ENCODE results near the gene ZKSCAN8.

Gene ZKSCAN8

DNA sequence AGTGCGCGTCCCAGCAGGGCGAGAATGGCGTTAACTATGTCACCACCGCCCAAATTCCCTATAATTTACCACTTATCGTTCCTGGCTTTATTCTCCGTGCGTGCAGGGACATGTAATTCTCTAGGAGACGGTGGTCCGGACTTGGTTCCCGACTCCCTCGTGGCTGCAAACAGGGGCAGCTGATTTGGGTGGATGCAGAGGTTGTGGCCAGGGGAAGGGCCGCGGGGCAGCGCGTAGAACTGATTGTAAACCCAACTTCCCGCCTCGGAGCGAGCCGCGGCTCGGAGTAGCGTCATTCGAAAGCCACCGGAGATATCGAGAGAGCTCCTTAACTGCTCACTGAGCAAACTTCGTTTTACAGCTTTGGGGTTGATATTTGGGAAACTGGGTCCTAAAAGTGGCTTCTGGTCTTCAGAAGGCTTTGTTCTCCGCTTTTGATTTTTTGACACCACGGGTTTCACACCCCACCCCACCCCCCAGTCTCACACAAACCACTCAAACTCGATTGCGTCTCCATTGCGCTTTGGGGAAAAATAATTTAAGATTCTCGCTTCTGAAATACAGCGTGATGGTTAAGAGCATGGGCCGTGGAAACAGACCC lies 65.9 kb downstream of the ZKSCAN8 start:
- DNase-seq, result no peak

DNA sequence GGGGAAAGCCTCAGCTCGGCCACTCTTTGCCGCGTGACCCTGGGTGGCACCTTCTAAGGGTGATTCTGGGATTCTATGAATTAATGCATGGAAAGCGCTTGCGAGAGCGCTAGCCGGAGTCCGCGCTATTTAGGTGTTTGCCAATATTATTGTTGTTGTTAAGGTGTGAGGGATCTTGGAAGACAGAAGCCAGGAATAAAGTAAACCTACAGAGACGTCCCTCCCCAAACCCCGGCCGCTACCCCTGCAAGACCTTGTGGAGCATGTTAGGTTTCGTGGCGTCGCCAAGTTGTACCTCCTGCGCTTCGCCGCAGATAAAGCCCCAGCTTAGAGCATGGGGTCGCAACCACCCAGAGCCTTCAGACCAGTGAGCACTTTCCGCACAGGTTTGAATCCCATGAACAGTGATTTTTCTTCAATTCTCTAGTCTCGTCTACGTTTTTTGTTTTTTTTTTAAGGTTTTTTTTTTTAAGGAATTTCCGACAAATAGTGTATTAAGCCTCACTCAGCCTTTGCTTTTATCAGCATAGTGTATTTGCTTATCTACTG lies 66.5 kb downstream of the ZKSCAN8 start:
- no peak for DNase-seq

All from SHP77 (cell line).